ENCODE measurements around the gene ZNF320. TPM values are rescaled to one million over a fixed set of nuclear protein-coding genes. Genes with fewer than 3 reads are reported as not detected.
"Not testable (repeated sequence)": the region's sequence is repeated elsewhere in the genome, so short reads cannot be mapped to it uniquely, and the experiment has no call there.

Gene ZNF320
- total RNA-seq, 4 donors from 2014 or later: 3.6 to 67.6 (median 15.2) TPM

- H3K4me3 ChIP-seq: peak within 1 kb of the TSS; percentile 55 to 63
- H3K4me1 ChIP-seq; H3K9me3 ChIP-seq; H3K36me3 ChIP-seq; intact Hi-C loops (cut with DNase I; ENCODE audit: low total_unique reads); H3K27me3 ChIP-seq: not testable (repeated sequence)
- peak; percentile 7 to 46 for TF ChIP-seq POLR2A (IDR thresholded peaks at IDR 0.05)
- TF ChIP-seq, protein P1, sequence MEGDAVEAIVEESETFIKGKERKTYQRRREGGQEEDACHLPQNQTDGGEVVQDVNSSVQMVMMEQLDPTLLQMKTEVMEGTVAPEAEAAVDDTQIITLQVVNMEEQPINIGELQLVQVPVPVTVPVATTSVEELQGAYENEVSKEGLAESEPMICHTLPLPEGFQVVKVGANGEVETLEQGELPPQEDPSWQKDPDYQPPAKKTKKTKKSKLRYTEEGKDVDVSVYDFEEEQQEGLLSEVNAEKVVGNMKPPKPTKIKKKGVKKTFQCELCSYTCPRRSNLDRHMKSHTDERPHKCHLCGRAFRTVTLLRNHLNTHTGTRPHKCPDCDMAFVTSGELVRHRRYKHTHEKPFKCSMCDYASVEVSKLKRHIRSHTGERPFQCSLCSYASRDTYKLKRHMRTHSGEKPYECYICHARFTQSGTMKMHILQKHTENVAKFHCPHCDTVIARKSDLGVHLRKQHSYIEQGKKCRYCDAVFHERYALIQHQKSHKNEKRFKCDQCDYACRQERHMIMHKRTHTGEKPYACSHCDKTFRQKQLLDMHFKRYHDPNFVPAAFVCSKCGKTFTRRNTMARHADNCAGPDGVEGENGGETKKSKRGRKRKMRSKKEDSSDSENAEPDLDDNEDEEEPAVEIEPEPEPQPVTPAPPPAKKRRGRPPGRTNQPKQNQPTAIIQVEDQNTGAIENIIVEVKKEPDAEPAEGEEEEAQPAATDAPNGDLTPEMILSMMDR (IDR thresholded peaks at IDR 0.05): peak in 1 of 4 experiments; percentile 41
- H3K27ac ChIP-seq: peak within 1 kb of the TSS; percentile 67 to 80
- DNase-seq: peak; percentile 70 to 81
Measured at GRCh38 chr19:52857378-52858191, 39.9 kb downstream of the ZNF320 start, which contains the start of gene ZNF468. Gene ZNF468, minus strand, starts transcription at chr19:52857619. Its CDS starts 3,347 bp downstream, at chr19:52854272.

DNA sequence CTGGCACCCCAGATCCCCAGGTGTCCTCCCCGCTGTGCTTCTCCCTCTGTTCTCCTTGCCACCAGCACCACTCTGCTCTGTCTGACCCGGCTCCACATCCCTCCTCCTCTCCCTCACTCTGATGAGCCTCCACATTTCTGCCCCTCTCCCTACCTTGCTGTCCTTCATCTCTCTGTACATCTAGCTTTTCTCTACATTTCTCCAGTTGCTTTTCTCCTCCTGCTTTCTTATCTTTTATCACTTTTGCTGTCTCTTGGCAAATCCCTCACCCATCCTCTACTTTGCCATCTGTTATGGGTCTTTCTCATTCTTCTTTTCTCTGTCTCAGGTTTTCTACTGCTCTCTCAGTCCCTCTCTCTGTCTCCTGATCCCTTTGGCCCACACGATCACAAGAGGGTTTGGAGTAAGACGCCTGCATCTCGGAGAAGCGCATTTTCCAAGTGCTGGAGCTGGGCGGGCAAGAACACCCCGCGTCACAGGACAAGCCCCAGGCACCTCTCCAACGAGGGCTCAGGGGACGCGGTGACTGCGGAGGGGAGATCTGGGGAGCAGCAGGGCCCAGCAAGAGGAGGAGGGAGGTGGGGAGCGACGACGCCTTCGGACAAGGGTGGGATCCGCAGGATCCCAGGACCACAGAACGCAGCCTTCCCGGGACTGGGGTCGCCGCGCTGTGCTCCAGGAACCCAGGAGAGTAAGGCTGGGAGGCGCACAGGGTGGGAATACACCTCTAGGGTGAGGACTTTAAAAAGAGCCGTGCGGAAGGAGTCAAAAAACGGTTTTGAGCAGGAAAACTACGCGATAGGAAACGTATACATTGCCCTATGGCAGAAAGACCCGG, 40.7 kb downstream of the ZNF320 start:
- intact Hi-C loops (cut with DNase I; ENCODE audit: low total_unique reads); H3K27me3 ChIP-seq; H3K36me3 ChIP-seq; H3K4me1 ChIP-seq; H3K9me3 ChIP-seq: not testable (repeated sequence)
- DNase-seq: peak; percentile 16 to 19
- Histone ChIP-seq H3K27ac (peak overlapping the region; percentile 60 to 80), H3K4me3 (peak overlapping the region; percentile 55 to 63)

Small RNAs within 50 kb of the gene (small RNA-seq; reads per million reads assigned to genes)
- not detected for gene ZNF320

Other genes with a start within 250 kb of the ZNF320 start
- gene ZNF611, start 162.6 kb downstream of the ZNF320 start, total RNA-seq: 10 to 100 TPM in 3 of 4 donors, 1 to 10 TPM in 1; 7.2 to 29.7 (median 25.0) TPM
- 10 to 100 TPM in 1 of 4 donors, 1 to 10 TPM in 3; 6.2 to 14.5 (median 8.0) TPM for gene ZNF600, start 110.8 kb downstream of the ZNF320 start, total RNA-seq
- 10 to 100 TPM in 2 of 4 donors, 1 to 10 TPM in 2; 3.5 to 30.6 (median 12.0) TPM for gene ZNF28, start 76.0 kb downstream of the ZNF320 start, total RNA-seq
- 10 to 100 TPM in 3 of 4 donors, 1 to 10 TPM in 1; 4.7 to 92.2 (median 36.0) TPM for gene ZNF468, start 40.0 kb downstream of the ZNF320 start, total RNA-seq
- gene ZNF888, start 25.8 kb upstream of the ZNF320 start, total RNA-seq: 10 to 100 TPM in 1 of 4 donors, 1 to 10 TPM in 2, not detected in 1; 1.5 to 34.4 (median 6.1) TPM
- 10 to 100 TPM in 2 of 4 donors, 1 to 10 TPM in 2; 3.1 to 25.4 (median 11.9) TPM for gene ZNF816, start 65.2 kb upstream of the ZNF320 start, total RNA-seq
- not detected for gene ERVV-1, start 116.3 kb upstream of the ZNF320 start, total RNA-seq
- not detected for gene ERVV-2, start 147.1 kb upstream of the ZNF320 start, total RNA-seq
- 10 to 100 TPM; 10.9 to 75.3 (median 52.1) TPM for gene ZNF160, start 205.8 kb upstream of the ZNF320 start, total RNA-seq
- 10 to 100 TPM in 2 of 4 donors, 1 to 10 TPM in 2; 9.5 to 27.2 (median 14.7) TPM for gene ZNF415, start 235.3 kb upstream of the ZNF320 start, total RNA-seq

All from uterus (tissue), 4 donors.